GM12891 (cell line): ENCODE results near the gene OR7C2.

Experiments
- DNase-seq: peaks from one replicate; pipeline ENCODE4 v3.0.0; 2011; ENCODE audit warnings: low spot score; ENCODE audit not compliant: insufficient read length
- FAIRE-seq: peaks from 2 replicates; lab custom pipeline; 2011; peaks lifted over from hg19 to GRCh38; lab: Jason Lieb, UNC
- PAX5 ChIP-seq: IDR thresholded peaks from 2 replicates; pipeline ENCODE4 v1.6.1; 2011; ENCODE audit warnings: low read length, moderate library complexity, mild to moderate bottlenecking; ENCODE audit not compliant: insufficient read depth, severe bottlenecking
- POLR2A ChIP-seq: IDR thresholded peaks from 2 replicates; pipeline ENCODE4 v1.6.1; 2011; ENCODE audit warnings: low read depth, low read length, control low read depth
- POLR2AphosphoS5 ChIP-seq: IDR thresholded peaks from 2 replicates; pipeline ENCODE4 v1.6.1; 2011; ENCODE audit warnings: low read depth, low read length, control low read depth
- POU2F2 ChIP-seq: IDR thresholded peaks from 2 replicates; pipeline ENCODE4 v1.6.1; 2011; ENCODE audit warnings: low read depth, mild to moderate bottlenecking, control low read depth, low read length, moderate library complexity
- SPI1 ChIP-seq: IDR thresholded peaks from 2 replicates; pipeline ENCODE4 v1.6.1; 2011; ENCODE audit warnings: low read depth, low read length, control low read depth
- TAF1 ChIP-seq: IDR thresholded peaks from 2 replicates; pipeline ENCODE4 v1.6.1; 2011; ENCODE audit warnings: low read depth, low read length, control low read depth

The OR7C2 gene

DNA sequence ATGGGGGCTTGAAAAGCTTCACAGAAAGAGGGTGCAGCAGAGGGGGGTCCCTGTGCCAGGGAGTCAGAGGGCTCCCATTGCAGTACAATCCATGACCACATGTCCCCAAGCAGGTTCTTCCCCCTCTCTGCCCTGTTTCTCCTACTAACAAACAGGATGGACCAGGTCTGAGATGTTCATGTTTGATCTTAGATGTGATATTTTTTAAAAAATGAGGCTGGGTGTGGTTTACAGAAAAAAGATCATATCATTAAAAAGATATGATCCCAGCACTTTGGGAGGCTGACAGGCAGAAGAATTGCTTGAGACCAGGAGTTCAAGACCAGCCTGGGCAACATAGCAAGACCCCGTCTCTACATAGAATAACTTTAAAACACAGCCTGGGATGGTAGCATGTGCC is 9.1 kb downstream of the OR7C2 start:
- FAIRE-seq, result no peak
- no peak for DNase-seq
- TF ChIP-seq PAX5, result no peak
- TF ChIP-seq SPI1, result no peak
- TF ChIP-seq POLR2AphosphoS5, result no peak
- TF ChIP-seq POU2F2, result no peak
- no peak for TF ChIP-seq POLR2A
- TF ChIP-seq TAF1, result no peak

DNA sequence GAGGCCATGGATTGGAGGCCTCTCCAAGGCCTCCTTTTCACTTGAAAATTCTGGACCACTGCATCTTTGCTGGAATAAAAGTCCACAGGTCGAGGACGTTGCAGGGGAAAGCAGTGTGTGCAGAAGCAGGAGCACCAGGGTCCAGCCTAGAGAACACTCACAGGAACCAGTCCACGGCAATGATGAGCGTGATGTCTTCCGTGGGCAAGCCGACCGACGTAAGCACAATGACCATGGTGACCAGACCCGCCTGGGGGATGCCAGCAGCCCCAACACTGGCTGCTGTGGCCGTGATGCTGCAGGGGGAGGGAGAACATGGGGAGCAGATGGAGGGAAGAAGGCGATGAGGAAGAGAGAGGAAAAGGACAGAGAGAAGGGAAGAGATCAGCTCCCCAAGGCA is 11.5 kb downstream of the OR7C2 start:
- no peak for FAIRE-seq
- TF ChIP-seq POU2F2, result no peak
- no peak for TF ChIP-seq SPI1
- TF ChIP-seq PAX5, result no peak
- no peak for DNase-seq

DNA sequence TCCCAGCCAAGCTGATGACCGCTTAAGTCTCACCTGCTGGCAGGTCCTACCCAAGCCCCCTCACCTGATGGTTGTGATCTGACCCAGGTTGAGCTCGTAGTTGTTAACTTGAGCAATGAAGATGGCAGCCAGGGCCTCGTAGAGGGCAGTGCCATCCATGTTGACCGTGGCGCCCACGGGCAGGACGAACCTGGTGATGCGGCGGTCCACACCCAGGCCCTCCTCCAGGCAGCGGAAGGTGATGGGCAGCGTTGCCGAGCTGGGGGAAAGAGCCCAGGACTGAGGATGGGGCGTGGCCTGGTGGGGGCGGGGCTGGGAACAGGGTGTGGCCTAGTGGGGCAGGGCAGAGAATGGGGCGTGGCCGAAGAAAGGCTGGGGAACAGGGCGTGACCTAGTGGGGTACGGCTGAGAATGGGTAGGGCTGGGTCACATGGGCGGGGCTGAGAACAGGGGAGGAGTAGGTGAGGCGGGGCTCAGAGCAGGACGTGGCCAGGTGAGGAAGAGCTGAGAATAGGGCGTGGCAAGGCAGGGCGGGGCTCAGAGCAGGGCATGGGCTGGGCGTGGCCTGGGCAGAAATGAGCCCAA is 12.9 kb downstream of the OR7C2 start:
- TF ChIP-seq TAF1, result no peak
- TF ChIP-seq PAX5, result no peak
- TF ChIP-seq POLR2AphosphoS5, result no peak
- no peak for TF ChIP-seq POLR2A
- TF ChIP-seq POU2F2, result no peak
- no peak for TF ChIP-seq SPI1
- DNase-seq (no peak), FAIRE-seq (no peak)

DNA sequence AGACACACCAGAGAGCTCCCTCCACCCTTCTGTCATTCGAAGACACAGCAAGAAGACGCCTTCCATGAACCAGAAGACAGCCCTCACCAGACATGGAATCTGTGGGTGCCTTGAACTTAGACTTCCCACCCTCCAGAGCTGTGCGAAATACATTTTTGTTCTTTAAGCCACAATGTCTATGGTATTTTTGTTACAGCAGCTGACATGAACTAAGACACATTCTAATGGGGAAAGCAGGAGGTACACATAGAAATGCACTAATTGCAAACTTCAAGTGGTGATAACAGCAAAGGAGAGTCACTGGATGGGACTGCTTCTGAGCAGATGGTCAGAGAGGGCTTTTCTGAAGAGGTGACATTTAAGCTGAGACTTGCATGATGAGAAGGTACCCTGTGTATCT is 16.2 kb downstream of the OR7C2 start:
- TF ChIP-seq POLR2A (no peak), PAX5 (no peak), POU2F2 (no peak), TAF1 (no peak), POLR2AphosphoS5 (no peak), SPI1 (no peak)
- DNase-seq (no peak), FAIRE-seq (no peak)

DNA sequence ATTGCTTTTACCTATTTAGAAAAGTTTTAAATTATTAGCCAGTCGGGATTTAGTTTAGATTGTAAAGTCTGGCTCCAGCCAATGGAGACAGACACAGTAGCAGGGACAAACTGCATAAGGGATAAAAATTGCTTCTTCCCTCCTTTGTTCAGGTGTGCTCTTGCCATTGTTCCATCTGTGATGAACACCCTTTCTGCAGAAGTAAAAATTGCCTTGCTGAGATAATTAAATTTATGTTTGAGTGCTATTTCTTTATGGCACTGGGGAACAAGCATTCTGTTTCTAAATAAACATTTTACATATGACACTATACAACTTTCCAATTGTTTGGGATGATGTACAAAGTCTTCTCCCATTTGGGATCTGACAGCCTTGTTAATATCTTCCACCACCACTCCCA is 18.0 kb downstream of the OR7C2 start:
- DNase-seq, result no peak
- no peak for FAIRE-seq
- no peak for TF ChIP-seq TAF1
- no peak for TF ChIP-seq PAX5
- TF ChIP-seq POU2F2, result no peak
- no peak for TF ChIP-seq POLR2AphosphoS5
- no peak for TF ChIP-seq POLR2A
- TF ChIP-seq SPI1, result no peak

DNA sequence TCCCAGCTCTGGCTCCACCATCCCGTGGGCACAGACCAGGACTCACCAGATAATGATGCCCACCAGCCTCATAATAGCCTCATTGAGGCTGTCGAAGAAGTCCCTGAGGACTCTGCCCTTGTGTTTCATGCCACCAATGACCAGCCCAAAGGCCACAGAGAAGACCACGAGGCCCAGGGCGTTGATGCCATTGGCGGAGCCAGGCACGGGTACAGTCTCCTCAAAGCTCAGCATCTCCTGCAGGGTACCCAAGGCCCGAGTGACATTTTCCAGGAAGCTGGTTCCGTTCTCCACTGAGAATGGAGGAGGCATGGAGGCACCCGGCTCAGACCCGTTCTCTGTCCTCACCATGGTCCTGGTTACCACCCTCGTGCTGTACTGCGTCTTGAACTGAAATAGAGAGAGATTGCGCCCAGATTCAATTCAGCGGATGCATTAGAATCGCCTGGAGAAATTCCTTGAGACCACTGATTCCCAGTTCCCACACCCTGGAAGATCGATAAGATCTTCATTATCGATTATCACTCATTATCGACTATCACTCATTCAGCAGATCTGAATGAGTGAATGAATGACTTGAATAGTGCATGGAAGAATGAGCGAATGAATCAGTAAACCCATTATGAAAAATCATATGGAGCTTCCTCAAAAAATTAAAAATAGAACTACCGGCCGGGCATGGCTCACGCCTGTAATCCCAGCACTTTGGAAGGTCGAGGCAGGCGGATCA is 20.8 kb downstream of the OR7C2 start:
- FAIRE-seq (no peak), DNase-seq (no peak)
- TF ChIP-seq SPI1 (no peak), POU2F2 (no peak), TAF1 (no peak), PAX5 (no peak)

DNA sequence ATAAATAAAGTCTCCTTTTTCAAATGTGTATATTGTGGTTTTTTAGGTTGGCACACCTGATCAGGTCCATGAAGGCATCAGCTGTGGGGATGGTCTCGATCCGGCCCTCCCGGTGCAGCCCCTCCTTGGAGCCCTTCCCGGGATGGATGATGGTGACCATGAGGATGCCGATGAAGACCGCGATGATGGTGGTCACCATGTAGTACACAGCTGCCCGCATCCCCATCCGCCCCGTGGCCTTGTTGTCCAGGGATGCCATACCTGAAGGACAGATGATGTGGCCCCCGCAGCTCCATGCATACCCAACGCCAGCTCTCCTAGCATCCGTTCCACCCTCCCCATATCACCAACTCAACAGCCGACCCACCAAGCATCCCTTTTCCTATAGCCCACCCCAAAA is 27.0 kb downstream of the OR7C2 start:
- FAIRE-seq (no peak), DNase-seq (no peak)
- TF ChIP-seq PAX5 (no peak), TAF1 (no peak), SPI1 (no peak), POU2F2 (no peak), POLR2AphosphoS5 (no peak), POLR2A (no peak)

DNA sequence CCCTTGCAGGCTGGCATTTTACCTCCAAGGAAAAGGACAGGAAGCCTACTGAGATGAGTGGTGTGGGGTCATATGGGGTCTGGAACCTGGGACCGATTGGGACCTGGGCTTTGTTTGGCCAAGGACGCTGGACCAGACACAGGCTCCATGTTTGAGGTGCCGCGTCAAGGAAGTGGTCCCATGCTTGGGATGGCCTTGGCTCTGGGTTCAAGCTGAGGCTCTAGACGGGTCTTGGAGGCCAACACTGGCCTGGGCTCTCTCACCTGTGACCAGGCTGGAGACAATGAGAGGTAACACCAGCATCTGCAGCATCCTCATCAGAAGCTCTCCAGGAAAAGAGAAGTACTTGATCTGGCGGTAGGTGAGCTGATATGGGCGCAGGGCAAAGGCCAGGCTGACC is 30.2 kb downstream of the OR7C2 start:
- TF ChIP-seq POU2F2 (no peak), POLR2A (no peak), POLR2AphosphoS5 (no peak), SPI1 (no peak), TAF1 (no peak), PAX5 (no peak)
- FAIRE-seq (no peak), DNase-seq (no peak)

DNA sequence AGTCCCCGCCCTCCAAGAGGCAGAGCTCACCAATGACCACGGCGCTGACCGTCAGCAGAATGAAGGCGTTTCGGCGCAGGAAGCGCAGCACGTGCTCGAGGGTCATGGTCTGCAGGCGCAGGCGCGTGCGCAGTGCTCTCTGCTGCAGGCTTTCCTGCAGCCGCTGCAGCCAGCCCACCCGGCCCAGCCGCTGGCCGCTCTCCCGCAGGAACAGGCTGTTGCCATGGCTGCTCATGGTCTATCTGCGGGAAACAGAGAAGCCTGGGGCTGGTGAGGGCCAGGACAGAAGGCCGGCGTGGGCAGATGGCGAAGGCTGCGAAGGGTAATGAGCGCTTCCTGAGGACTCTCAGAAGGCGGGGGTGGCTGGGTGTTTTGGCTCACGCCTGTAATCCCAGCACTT is 31.4 kb downstream of the OR7C2 start:
- DNase-seq, result no peak
- no peak for TF ChIP-seq POLR2AphosphoS5
- TF ChIP-seq PAX5, result no peak
- no peak for TF ChIP-seq TAF1
- TF ChIP-seq POU2F2, result no peak
- no peak for TF ChIP-seq SPI1
- no peak for TF ChIP-seq POLR2A
- no peak for FAIRE-seq
